Cardiac muscle cell (in vitro differentiated cells and primary cell): ENCODE results near the gene CBLB. TPM values are rescaled to one million over a fixed set of nuclear protein-coding genes. Genes with fewer than 3 reads are reported as not detected.

ENCODE experiments used
- DNase-seq, 2 donors: peaks; one replicate each; pipeline versions ENCODE4 v3.0.0 to v3.0.0-alpha.2; 2010 to 2017; ENCODE audit warnings: low read depth in 1 of 2, low spot score in 1 of 2
- H3K27ac ChIP-seq: fragments of 200-600 bp; sonication (generic); 2 replicates; pipeline ENCODE4 v1.5.1; 2016
- H3K27me3 ChIP-seq: fragments of 200-600 bp; sonication (generic); 2 replicates; pipeline ENCODE4 v1.6.0; 2016; ENCODE audit warnings: control low read depth
- H3K36me3 ChIP-seq: fragments of 200-600 bp; sonication (generic); 2 replicates; pipeline ENCODE4 v1.5.1; 2016; ENCODE audit warnings: control low read depth
- H3K4me1 ChIP-seq: fragments of 200-600 bp; sonication (generic); 2 replicates; pipeline ENCODE4 v1.8.1; 2017; ENCODE audit warnings: low read depth, mild to moderate bottlenecking, mixed run types
- H3K4me3 ChIP-seq: fragments of 200-600 bp; sonication (generic); 2 replicates; pipeline ENCODE4 v1.5.1; 2016; ENCODE audit warnings: mild to moderate bottlenecking
- H3K9me3 ChIP-seq: fragments of 200-600 bp; sonication (generic); 2 replicates; pipeline ENCODE4 v1.5.1; 2017; ENCODE audit warnings: low read depth, mild to moderate bottlenecking, control low read depth
- polyA plus RNA-seq: library from polyadenylated mRNA; unstranded; fragments of >200 nt; fragmentation: Nextera tagmentation; extraction: Ambion mirVana; gene quantifications from 2 replicates; pipeline ENCODE4 v1.2.1, GENCODE V29; 2016
- total RNA-seq: library from RNA; depleted of rRNA; stranded (reverse); fragments of >200 nt; gene quantifications from 2 replicates; pipeline ENCODE4 v1.2.3, GENCODE V29; 2016
- TF ChIP-seq, protein P1 (sequence below): IDR thresholded peaks from 2 replicates; pipeline ENCODE4 v1.5.1; 2012; ENCODE audit warnings: low read depth, mild to moderate bottlenecking, low read length

Gene CBLB
- total and polyA plus RNA-seq, 2 experiments from 2014 or later: 30.3 to 48.2 TPM

- TF ChIP-seq, protein P1, sequence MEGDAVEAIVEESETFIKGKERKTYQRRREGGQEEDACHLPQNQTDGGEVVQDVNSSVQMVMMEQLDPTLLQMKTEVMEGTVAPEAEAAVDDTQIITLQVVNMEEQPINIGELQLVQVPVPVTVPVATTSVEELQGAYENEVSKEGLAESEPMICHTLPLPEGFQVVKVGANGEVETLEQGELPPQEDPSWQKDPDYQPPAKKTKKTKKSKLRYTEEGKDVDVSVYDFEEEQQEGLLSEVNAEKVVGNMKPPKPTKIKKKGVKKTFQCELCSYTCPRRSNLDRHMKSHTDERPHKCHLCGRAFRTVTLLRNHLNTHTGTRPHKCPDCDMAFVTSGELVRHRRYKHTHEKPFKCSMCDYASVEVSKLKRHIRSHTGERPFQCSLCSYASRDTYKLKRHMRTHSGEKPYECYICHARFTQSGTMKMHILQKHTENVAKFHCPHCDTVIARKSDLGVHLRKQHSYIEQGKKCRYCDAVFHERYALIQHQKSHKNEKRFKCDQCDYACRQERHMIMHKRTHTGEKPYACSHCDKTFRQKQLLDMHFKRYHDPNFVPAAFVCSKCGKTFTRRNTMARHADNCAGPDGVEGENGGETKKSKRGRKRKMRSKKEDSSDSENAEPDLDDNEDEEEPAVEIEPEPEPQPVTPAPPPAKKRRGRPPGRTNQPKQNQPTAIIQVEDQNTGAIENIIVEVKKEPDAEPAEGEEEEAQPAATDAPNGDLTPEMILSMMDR: no peak
- H3K36me3 ChIP-seq: peaks cover 8% of the 10 kb centered on the region
- no peaks in the 10 kb centered on the region for H3K9me3 ChIP-seq
- no peak for DNase-seq
- H3K4me1 ChIP-seq: peaks cover 11% of the 10 kb centered on the region
- no peak overlapping the region for H3K4me3 ChIP-seq
- peak overlapping the region; percentile 29 for H3K27ac ChIP-seq
- H3K27me3 ChIP-seq: no peaks in the 10 kb centered on the region
Observed at GRCh38 chr3:105847865-105848264, 20.9 kb downstream of the CBLB start.

GRCh38 chr3:105847452-105847851 is 21.4 kb downstream of the CBLB start:
- Histone ChIP-seq H3K36me3 (peaks cover 6% of the 10 kb centered on the region), H3K27me3 (no peaks in the 10 kb centered on the region), H3K9me3 (no peaks in the 10 kb centered on the region), H3K4me3 (no peak overlapping the region), H3K4me1 (peaks cover 11% of the 10 kb centered on the region), H3K27ac (peak overlapping the region; percentile 29)
- TF ChIP-seq, protein P1: no peak
- DNase-seq: no peak

DNA sequence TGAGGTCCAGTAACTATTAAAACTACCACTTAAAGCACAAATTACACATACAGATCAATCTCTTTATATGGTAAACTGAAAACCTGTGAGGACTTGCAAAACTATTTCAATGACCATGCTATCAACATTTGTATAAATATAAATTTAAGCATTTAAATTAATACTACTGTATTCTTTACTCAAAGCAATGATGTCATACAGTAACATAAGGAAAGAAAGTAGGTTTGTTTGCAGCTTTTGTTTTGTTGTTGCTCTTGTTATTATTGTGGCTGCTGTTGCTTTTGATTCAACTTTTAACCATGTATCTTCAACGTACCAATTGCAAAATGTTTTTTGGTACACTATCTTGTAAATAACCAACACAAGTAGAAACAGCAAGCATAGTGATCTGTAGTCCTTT is 22.0 kb downstream of the CBLB start:
- Histone ChIP-seq H3K27me3 (no peaks in the 10 kb centered on the region), H3K27ac (peak overlapping the region; percentile 29), H3K9me3 (no peaks in the 10 kb centered on the region), H3K4me3 (no peak overlapping the region), H3K36me3 (peaks cover 3% of the 10 kb centered on the region), H3K4me1 (peaks cover 11% of the 10 kb centered on the region)
- TF ChIP-seq, protein P1: no peak
- DNase-seq: no peak

DNA sequence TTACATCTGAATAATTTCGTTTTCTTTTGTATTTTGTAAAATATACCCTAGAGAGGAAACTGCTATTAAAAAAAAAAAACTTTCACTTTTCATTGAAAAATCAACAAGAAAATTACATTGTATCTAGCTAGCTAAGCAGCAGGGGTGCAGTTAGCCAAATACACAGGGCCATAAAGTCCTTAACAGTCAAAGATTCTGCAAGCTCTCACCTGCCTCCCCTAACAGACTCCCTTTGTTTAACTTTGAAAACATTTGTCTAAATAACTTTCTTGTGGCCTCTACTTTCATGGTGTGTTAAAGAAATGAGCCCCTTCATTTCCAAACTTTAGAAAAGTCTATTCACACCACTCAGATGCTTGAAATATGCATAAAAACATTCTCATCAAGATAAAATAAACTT is 23.3 kb downstream of the CBLB start:
- Histone ChIP-seq H3K27me3 (no peaks in the 10 kb centered on the region), H3K4me3 (no peak overlapping the region), H3K36me3 (no peaks in the 10 kb centered on the region), H3K27ac (no peak overlapping the region), H3K4me1 (peaks cover 11% of the 10 kb centered on the region), H3K9me3 (no peaks in the 10 kb centered on the region)
- TF ChIP-seq, protein P1: no peak
- DNase-seq: no peak

DNA sequence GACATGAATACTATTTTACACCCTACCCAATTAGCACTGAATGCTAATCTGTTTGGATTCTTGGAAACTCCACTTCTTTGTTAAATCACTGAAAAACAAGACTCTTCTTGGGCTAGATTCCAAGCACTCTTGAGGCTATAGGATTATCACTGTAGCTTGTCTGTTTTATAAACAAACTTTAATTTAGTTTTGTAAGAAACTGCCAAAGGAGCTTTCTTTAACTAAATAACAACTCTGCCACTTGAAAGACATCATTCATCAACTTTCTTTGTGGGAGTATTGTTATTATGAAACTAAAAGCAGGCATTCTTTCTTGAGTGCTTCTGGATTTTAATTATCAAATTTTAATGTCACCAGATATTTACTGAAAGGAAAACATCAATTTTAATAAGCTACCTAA is 24.1 kb downstream of the CBLB start:
- Histone ChIP-seq H3K36me3 (no peaks in the 10 kb centered on the region), H3K4me3 (no peak overlapping the region), H3K9me3 (no peaks in the 10 kb centered on the region), H3K27me3 (no peaks in the 10 kb centered on the region), H3K27ac (no peak overlapping the region), H3K4me1 (peaks cover 11% of the 10 kb centered on the region)
- TF ChIP-seq, protein P1: no peak
- DNase-seq: no peak

DNA sequence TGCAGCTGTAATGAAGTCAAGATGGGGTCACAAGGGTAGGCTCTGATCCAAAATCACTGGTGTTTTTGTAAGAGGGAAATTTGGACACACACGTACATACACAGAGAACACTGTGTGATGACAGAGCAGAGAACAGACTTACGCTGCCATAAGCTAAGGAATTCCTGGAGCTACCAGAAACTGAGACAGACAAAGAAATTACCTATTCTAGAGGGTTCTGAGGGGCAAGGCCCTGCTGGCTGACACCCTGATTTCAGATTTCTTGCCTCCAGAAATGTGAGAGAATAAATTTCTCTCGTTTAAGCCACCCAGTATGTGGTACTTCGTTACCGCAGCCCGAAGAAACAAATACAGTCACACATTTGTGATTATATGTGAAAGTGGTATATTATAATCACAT is 24.8 kb downstream of the CBLB start:
- Histone ChIP-seq H3K27me3 (no peaks in the 10 kb centered on the region), H3K4me1 (peaks cover 11% of the 10 kb centered on the region), H3K36me3 (no peaks in the 10 kb centered on the region), H3K27ac (peak overlapping the region; percentile 25), H3K4me3 (no peak overlapping the region), H3K9me3 (no peaks in the 10 kb centered on the region)
- TF ChIP-seq, protein P1: no peak
- DNase-seq: no peak
